GM21367 (cell line): ENCODE measurements around the gene GPX2.
A peak's percentile ranks its signal among the peaks of the same experiment; 100 is the strongest.
"Not testable (repeated sequence)": the region's sequence is repeated elsewhere in the genome, so short reads cannot be mapped to it uniquely, and the experiment has no call there.

Experiments
- ATAC-seq: cut with Tn5 transposase; IDR thresholded peaks from one replicate; pipeline ENCODE4 v1.9.1; 2021; ENCODE audit not compliant: unreplicated experiment

The GPX2 gene

GRCh38 chr14:64915029-64915424 is 27.5 kb downstream of the GPX2 start:
- no peak for ATAC-seq

GRCh38 chr14:64914237-64915028 is 28.1 kb downstream of the GPX2 start, which contains the start of gene CHURC1:
Gene CHURC1 (plus strand): TSS chr14:64914455. CDS start chr14:64914496, 41 bp downstream.
- peak; percentile 95 for ATAC-seq

DNA sequence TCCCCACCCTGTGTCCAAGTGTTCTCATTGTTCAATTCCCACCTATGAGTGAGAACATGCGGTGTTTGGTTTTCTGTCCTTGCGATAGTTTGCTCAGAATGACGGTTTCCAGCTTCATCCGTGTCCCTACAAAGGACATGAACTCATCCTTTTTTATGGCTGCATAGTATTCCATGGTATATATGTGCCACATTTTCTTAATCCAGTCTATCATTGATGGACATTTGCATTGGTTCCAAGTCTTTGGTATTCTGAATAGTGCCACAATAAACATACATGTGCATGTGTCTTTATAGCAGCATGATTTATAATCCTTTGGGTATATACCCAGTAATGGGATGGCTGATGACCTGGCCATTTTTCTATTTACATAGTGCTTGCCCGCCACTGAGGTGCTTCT is 29.1 kb downstream of the GPX2 start:
- not testable (repeated sequence) for ATAC-seq

- no peak for ATAC-seq
Measured at GRCh38 chr14:64912261-64912660, 30.3 kb downstream of the GPX2 start.

DNA sequence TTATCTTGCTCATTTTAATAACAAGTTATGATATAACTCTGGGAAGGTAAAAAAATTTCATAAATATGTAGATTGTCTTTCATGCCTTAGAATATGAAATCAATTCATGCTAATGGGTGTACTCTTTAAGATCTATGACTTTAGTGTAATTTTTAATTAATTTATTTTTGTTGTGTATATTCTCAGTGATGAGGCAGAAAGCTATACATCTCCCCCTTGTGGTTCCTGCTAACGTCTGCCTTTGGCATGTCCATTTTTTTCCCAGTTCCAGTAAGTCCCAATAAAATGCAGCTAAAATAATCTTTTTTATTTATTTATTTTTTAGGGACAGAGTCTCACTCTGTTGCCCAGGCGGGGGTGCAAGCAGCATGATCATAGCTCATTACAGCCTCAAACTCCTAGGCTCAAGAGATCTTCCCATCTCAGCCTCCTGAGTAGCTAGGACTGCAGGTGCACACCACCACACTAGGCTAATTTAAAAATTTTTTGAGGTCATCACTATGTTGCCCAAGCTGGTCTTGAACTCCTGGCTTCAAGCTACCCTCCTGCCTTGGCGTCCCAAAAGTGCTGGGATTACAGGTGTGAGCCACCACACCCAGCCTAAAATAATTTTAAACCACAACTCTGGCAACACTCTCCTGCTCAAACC is 31.6 kb downstream of the GPX2 start:
- no peak for ATAC-seq

DNA sequence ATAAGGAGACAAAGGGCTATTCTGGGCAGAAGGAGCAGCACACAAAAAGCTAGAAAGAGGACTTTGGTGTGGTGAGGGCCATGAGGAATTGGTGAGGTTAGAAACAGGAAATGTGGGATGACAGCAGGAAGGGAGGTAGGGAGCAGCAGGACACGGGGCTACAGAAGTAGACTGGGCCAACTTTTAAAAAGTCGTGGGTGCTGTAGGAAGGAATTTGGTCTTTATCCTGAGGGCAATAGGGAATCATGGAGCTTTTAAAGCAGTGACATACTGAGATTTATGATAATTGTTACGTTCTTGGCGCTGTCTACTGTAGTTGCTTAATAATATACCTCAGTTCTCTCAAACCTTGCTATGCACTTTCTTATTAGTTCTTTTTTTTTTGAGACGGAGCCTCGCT is 36.5 kb downstream of the GPX2 start:
- ATAC-seq, result no peak

GRCh38 chr14:64899958-64900357 is 42.6 kb downstream of the GPX2 start:
- ATAC-seq, result no peak

GRCh38 chr14:64891839-64892375 is 50.6 kb downstream of the GPX2 start:
- ATAC-seq, result no peak

DNA sequence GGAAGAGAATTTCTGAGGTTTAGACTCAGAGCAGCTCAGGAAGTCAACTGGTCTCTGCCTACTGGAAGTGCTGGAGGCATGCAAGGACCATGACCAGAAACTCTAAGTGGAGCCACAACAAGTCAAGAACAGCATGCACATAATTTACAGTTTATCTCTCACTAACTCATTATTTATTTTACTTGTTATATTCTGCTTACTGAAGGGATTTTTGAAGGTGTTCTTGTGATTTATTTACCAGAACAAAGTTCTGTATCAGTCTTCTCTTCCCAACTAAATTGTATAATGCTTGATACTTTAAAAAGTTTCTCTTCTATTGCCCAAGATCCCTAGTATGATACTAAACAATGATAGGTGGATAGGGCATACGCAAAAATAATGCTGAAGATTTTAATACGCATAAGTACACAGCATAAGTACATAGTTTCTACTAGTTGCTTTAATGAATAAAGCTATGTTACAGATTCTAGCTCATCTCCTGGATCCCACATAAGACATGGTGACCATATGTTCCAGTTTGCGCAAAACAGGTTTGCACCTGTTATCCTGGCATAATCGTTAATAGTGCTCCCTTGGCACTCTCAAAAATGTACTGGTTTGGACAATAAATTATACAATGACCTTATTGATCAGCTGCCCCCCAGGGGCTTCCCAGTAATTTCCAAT is 51.2 kb downstream of the GPX2 start:
- ATAC-seq, result no peak

- no peak for ATAC-seq
Measured at GRCh38 chr14:64889352-64889751, 53.2 kb downstream of the GPX2 start.
